GM18502 (cell line): ENCODE measurements around the gene PLEKHG5.

Experiments
- ATAC-seq: cut with Tn5 transposase; IDR thresholded peaks from one replicate; pipeline ENCODE4 v1.9.1; 2021; ENCODE audit warnings: mild to moderate bottlenecking; ENCODE audit not compliant: unreplicated experiment, poor library complexity

The PLEKHG5 gene, protein sequence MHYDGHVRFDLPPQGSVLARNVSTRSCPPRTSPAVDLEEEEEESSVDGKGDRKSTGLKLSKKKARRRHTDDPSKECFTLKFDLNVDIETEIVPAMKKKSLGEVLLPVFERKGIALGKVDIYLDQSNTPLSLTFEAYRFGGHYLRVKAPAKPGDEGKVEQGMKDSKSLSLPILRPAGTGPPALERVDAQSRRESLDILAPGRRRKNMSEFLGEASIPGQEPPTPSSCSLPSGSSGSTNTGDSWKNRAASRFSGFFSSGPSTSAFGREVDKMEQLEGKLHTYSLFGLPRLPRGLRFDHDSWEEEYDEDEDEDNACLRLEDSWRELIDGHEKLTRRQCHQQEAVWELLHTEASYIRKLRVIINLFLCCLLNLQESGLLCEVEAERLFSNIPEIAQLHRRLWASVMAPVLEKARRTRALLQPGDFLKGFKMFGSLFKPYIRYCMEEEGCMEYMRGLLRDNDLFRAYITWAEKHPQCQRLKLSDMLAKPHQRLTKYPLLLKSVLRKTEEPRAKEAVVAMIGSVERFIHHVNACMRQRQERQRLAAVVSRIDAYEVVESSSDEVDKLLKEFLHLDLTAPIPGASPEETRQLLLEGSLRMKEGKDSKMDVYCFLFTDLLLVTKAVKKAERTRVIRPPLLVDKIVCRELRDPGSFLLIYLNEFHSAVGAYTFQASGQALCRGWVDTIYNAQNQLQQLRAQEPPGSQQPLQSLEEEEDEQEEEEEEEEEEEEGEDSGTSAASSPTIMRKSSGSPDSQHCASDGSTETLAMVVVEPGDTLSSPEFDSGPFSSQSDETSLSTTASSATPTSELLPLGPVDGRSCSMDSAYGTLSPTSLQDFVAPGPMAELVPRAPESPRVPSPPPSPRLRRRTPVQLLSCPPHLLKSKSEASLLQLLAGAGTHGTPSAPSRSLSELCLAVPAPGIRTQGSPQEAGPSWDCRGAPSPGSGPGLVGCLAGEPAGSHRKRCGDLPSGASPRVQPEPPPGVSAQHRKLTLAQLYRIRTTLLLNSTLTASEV

DNA sequence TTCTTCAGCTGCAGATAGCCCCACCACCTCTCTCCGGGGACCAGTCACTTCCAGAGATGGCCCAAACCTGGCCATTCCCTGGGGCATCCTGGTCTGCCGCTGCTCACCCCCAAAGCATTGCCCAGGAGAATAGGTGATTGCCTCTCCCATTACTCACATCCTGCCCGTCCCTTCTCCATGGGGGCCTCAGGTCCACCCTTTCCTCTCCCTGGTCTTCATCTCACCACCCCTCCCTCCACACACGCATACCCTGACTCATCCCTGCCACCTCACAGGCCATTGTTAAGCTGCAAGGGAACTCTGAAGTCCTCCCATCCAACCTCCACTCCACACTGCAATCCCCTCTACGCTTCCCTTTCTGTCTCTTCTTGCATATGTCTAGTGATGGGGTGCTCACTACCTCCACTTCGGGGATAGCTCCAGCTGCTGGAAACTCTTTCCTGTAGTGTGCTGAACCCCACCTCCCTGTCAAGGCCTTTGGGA lies at the start of gene PLEKHG5:
PLEKHG5 (minus strand) TSS at position 188 of the 483 bp plus-strand sequence. CDS start 14,096 bp downstream, outside the sequence.
- no peak for ATAC-seq

DNA sequence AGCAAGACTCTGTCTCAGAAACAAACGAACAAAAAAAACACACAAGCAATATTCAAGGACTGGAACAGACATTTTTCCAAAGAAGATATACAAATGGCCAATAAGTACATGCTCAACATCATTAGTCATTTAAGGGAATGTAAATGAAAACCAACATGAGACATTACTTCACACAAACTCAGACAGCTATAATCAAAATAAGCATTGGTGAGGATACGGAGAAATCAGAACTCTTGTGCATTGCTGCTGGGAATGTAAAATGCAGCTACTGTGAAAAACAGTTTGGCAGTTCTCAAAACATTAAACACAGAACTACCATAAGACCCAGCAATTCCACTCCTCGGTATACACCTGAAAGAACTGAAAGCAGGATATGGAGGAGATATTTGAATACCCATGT lies 47.5 kb upstream of the PLEKHG5 start:
- ATAC-seq: no peak

DNA sequence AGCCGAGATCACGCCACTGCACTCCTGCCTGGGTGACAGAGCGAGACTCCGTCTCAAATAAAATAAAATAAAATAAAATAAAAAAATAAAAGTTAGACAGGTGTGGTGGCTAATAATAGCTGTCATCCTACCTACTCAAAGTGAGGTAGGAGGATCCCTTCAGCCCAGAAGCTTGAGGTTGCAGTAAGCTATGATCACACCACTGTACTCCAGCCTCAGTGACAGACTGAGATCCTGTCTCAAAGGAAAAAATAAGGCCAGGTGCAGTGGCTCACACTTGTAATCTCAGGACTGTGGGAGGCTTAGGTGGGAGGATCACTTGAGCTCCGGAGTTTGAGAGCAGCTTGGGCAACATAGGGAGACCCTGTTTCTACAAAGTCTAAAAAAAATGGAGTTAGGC lies 44.8 kb upstream of the PLEKHG5 start:
- no peak for ATAC-seq

DNA sequence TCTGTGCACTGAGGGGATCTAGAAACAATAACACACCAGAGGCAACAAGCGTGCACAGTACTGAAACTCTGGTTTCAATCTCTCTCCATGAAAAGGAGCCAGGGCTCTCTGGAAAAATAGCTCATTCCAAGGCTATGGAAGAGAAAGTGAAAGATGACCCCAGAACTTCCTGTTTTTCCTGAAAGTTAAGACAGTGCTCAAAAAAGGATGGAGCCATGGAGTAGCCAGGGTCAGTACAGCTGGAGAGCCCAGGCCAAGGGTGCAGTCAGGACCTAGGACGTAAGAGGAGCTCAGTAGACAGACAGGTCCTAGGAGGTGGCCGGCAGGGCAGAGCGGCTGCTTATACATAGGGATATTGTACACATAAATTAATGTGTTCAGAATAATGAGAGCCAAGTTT lies 43.7 kb upstream of the PLEKHG5 start:
- ATAC-seq: no peak

DNA sequence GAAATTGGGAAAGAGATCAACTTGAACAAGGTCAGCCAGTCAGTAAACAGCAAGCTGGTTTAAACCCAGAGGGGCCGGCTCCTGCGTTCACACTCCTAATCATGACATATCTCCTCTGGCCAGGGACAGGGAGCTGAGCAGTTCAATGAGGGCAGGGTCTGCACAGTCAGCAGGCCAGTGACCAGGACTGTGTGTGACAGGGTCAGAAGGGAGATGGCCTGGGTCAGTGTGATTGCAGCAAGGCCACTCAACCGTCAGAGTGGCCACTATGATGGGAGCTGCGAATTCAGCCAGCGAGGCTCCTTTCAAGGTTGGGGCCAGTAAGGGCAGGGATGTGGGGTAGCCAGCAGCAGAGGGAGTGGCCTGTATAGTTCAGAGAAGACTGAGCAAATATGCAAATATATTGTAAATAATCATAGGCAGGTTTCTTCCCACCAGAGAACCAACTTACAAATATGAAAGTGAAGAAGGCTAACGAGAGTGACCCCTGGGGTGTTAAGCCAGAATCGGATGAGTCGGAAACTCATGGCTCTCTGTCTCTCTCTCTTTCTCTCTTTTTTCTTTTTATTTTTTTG lies 42.9 kb upstream of the PLEKHG5 start:
- ATAC-seq: no peak

DNA sequence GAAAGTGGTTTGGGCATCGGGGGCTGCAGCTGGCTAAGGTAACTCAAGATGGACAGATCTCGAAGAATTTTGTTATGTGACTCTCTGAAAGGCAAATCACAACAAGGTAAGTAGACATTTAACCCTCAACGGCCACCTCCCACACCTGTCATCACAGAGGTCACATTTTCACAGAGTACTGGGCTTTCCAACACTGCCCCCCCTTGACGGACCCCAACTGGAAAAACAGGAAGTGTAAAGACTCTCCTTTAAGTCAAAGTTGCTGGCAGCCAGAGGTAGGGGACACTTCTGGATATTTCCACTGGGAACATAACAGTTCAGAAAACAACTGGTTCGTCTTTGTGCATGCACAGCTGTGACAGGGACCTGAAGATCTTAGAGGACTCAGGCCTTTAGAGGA lies 40.5 kb upstream of the PLEKHG5 start:
- no peak for ATAC-seq

DNA sequence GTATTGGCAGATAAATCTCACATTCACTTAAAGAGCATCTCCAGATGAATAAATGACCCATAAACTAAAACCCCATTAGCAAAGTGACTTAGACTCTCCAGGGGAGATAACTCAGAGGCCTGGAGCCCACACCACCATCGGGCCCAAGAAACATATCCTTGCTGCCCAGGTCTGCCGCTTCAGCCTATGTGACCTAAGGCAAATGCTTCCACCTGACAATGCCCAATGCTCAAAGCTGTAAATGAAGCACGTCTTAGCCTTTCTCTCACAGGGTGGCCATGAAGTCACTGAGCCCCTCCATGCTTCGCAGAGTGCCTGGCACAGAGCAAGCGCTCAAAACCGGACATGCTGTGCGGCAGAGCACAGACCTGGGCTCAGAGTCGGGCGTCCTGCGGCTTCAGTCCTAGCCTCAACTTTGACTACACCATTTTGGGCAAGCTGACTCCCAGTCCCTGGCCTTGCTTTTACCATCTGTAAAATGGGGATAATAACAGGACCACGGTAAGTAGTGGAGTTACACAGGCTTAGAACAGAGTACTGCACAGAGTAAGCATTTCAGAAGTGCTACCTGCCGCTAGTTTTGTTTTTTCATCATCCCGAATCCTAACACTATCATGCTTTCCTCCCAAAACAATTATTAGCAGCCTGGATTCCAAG lies 39.2 kb upstream of the PLEKHG5 start:
- ATAC-seq: no peak

DNA sequence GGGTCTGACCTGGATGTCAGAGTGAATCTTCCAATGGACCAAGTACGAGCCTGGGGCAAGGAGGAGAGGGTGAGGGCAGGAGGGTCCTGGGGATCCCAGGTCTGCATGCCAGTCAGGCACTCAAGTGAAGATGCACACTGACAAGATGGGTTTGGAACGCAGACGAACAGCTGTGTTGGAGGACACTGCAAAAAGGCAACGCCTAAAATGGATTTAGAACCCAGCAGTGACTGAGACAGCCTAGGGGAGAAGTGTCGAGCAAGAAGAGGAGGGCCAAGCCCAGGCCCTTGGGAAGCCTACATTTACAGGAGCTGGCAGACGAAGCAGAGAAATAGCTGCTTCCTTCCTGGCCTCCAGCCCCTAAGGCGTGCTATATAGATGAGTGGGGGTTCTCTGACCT lies 37.0 kb upstream of the PLEKHG5 start:
- ATAC-seq: no peak

DNA sequence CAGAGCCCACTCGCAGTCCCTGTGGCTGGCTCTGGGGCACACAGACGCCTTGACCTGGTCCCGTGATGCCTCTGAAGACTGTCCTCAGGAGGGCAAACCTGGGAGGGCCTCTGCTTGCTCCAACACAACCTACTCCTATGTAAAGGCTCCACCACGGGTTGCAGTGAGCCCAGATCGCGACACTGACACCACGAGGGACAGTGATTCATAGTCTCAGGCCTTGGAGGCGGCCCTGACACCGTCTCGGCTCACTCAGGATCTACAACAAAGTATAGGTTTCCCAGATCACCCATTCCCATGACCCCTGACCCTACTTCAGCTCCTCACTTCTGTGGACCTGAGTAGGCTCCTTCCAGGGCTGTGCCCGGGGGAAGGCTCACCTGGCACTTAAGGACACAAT lies 34.8 kb upstream of the PLEKHG5 start:
- ATAC-seq: no peak

DNA sequence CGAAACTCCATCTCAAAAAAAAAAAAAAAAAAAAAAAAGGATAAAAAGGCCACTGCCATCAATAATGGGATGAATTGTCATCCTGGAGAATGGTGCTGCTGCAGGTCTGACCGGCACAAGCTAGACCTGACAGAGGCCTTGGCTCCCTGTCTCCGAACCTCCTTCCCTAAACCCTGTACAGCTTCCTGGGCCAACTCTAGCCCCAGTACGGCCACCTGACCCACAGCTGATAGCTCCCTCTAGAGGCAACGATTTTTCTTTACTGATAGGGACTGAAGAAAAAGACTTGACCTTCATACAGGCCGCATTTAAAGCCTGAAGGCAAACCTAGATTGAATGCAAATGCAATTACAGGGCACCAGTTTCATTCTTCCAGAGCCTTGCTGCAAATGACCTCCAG lies 32.1 kb upstream of the PLEKHG5 start:
- ATAC-seq: no peak

DNA sequence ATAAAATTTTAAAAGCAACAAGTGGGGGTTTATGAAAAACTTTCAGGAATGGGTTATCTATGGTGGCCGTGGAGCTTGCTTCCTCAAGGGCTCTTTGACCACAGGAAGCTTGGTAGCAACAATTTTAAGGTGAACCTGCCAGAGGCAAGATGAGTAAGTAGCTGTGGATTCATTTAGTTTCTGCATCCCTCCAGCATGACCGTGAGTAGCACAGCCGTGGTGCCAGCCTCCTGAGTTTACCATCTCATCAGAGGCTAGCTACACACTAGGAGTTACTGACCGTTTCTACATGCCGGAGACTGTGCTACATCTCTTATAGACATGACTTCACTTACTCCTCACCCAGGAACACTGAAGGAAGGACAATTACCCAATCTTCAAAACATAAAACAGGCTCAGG lies 30.1 kb upstream of the PLEKHG5 start:
- no peak for ATAC-seq

DNA sequence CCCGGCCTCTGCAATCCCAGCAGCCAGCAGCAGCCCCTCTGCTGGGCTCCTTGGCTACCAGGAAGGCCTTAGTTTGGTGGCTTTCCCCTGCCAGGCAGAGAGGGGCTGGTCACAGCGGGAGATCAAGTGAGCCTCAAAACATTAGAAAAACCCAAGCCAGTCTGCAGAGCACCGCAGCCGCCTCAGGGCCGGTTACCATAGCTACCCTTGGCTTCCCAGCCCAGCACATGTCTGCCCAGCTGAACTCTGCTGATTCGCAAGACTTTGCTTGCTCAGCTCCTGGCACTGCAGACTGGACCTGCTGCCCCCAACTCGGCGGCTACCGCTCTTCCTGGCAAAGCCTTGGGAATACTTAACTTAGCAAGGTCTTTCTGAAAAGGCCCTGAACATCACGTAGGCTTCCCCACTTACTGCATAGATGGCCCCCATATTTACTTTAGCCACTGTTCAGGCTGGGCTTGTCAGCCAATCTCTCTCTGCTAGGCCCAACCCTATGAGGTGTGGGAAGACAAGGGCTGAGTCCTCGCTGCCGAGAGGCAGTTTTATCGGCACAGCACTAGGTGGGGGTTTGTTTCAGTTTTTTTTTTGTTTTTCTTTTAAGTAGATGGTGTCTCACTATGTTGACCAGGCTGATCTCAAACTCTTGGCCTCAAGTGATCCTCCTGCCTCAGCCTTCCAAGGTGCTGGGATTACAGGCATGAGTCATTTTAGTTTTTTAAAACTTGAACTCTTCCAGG lies 28.6 kb upstream of the PLEKHG5 start:
- ATAC-seq: no peak

DNA sequence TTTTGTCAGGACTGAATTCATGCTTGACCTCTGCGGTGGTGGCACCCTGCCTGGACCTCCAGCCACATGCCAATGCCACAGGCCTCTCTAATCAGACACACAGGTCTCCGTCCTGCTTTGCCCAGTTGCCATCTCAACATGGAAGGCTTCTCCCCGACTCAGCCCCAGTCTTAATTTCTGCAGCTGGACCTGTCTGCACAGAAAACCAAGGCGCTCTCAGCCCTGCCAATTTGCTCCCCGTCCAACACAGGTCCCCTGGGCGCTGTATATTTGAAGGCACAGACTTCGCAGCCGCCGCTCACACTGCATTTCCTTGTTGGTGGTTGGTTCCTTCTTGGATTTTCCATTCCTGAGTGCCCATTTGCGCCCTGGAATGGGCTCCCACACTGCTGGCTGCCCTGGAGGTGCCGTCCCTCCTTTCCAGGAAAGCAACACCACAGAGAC lies 28.0 kb upstream of the PLEKHG5 start:
- no peak for ATAC-seq

DNA sequence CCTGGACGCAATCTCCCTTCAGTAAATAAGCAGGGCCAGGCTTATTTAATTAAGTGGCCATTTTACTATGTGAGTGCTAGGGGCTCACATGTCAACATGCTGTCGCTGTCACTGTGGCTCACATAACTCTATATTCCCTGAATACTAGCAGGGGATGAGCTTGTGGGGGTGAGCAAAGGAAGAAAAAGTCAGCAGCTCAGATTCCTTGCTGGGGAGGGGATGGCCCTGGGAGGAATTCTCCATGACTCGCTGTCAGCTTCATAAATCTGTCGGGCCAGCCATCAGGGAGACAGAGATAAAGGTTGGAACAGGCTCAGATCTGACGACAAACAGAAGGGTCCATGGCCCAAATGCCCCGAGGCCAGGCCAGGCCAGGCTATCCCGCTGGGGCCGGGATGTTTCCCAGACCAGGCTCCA lies 26.0 kb upstream of the PLEKHG5 start:
- no peak for ATAC-seq

DNA sequence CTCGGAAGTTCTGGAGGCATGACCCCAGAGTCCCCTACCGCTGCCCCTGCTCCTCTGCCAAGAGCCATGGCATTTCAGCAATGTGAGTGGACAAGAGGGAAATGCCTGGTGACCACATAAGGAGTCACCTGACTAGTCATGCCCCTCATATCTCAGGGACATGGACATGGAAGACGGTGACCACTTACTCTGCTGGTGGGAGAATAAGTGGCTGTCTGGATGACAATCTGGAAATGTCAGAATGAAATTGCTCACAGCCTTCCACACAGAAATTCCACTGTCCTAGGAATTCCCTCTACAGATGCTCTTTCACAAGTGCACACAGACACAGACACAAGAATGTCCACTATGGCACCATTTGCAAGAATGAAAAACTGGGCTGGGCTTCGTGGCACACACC lies 24.3 kb upstream of the PLEKHG5 start:
- ATAC-seq: no peak

DNA sequence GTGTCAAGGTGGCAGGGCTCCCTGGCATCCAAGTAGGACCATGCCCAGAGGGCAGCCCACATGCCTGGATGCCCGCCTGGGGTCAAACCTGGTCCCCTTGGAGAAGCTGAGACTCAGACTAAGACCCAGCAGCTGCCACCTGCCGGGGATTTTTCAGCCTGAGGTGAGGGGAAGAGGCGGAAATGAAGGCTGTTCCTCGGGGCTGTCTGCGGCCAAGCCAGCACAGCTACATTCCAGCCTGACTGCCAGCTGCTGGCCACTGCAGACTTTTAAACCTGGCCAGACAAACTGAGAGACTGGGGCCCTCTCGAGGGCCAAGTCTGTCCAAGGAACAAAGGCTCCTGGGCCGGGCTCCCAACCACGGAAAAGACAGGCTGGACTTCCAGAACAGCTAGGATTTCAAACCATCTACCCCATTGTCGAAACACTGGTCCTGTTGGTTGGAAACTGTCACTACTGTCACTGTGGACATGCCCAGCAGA lies 21.9 kb upstream of the PLEKHG5 start:
- ATAC-seq: no peak

DNA sequence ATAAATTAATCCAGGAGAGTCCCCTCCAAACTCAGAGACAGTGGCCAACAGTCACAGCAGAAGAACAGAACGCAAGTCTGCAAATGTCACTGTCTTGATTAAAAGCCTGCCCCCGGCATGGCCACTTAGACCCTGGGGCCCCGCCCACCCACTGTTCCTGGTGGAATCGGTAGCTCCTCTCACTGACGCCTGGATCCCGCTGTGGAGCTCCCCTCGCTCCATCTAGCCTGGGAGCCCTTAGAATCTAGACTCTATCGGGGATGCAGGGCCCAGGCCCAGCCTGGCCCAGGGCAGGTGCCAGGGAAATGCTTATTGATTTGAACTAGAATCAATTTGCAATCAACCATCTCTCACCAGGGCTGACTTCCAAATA lies 21.4 kb upstream of the PLEKHG5 start:
- no peak for ATAC-seq

DNA sequence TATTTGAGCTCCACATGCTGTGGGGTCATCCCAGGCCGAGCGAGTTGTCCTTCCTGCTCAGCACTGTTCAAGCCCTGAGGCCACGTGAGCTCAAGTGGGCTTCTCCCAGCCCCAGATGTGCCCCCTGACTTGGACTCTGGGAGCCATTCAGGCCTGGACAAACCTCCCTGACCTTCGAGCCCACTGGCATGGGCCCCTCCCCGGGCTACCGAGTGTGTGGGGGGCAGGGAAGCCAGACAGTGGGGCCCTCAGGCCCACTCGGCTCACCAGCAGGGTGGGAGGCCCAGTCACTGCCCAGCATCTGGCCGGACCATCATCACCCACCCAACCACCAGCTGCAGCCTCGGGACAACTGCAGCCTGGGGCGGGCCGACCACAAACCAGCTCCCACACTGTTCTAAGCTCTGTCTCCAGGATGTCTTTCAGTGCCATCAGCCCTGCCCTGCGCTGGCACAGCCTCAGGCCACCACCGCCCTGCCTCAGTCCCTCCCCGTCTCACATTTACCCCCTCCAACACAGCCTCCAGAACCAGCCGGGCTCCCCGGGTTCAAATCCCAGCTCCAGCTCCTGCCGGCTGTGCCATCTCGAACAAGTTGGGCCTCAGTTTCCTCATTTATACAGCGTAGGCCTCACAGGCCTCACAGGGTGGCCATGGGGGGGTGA lies 20.9 kb upstream of the PLEKHG5 start:
- no peak for ATAC-seq
